Heart right ventricle (tissue), 16 donors: ENCODE data around the gene DNAJC15. TPM values are rescaled to one million over a fixed set of nuclear protein-coding genes. Genes with fewer than 3 reads are reported as not detected.

Source experiments
- ATAC-seq, 8 donors: fragments of 200-7000 bp; cut with Tn5 transposase; one replicate each; pipeline ENCODE4 v1.9.1; 2020; ENCODE audit warnings: mild to moderate bottlenecking in 8 of 8, moderate library complexity in 8 of 8, moderate number of reproducible peaks in 1 of 8
- DNase-seq, 2 donors: peaks; one replicate each; pipeline ENCODE4 v3.0.0-alpha.2; 2020
- H3K27ac ChIP-seq, 10 donors: fragments of 200-600 bp; sonication (generic) in 2 of 10; one replicate each; pipeline versions ENCODE4 v1.5.0 to v1.8.0; 2020 to 2022; ENCODE audit warnings: mild to moderate bottlenecking in 3 of 10
- H3K27me3 ChIP-seq, 7 donors: fragments of 200-600 bp; one replicate each; pipeline ENCODE4 v1.8.0; 2021 to 2022; ENCODE audit warnings: mild to moderate bottlenecking in 2 of 7
- H3K36me3 ChIP-seq, 9 donors: fragments of 200-600 bp; sonication (generic) in 1 of 9; one replicate each; pipeline versions ENCODE4 v1.5.0 to v1.8.0; 2020 to 2022; ENCODE audit warnings: mild to moderate bottlenecking in 2 of 9
- H3K4me1 ChIP-seq, 9 donors: fragments of 200-600 bp; sonication (generic) in 1 of 9; one replicate each; pipeline versions ENCODE4 v1.5.0 to v1.8.0; 2020 to 2022; ENCODE audit warnings: mild to moderate bottlenecking in 4 of 9
- H3K4me3 ChIP-seq, 10 donors: fragments of 200-600 bp; sonication (generic) in 2 of 10; one replicate each; pipeline versions ENCODE4 v1.5.0 to v1.8.0; 2020 to 2022; ENCODE audit warnings: mild to moderate bottlenecking in 7 of 10, moderate library complexity in 2 of 10
- H3K9me3 ChIP-seq, 11 donors: fragments of 200-600 bp in 10 of 11; sonication (generic) in 2 of 11; one replicate each; pipeline versions ENCODE4 v1.5.0 to v1.8.0; 2013 to 2022; ENCODE audit warnings: mild to moderate bottlenecking in 2 of 11, control low read depth in 1 of 11, moderate library complexity in 1 of 11
- WGBS, 2 donors: extraction: QIAGEN DNeasy Blood & Tissue Kit; methylation state at CpG; one replicate each; pipeline ENCODE4 v1.1.7; 2013; ENCODE audit warnings: inconsistent platforms in 1 of 2; 5-methylcytosine and 5-hydroxymethylcytosine counted together
- intact Hi-C, 10 donors: fragments of 100-400 bp; cut with DNase I; formaldehyde crosslinking; loops; one replicate each; pipeline versions ENCODE4 v1.11.1 to v1.14.2; 2022
- polyA plus RNA-seq, 2 donors: library from polyadenylated mRNA; stranded (reverse); fragments of 200-250 nt; gene quantifications; one replicate each; pipeline ENCODE4 v1.2.3, GENCODE V29; 2013
- total RNA-seq, 10 donors: library from RNA; stranded (reverse); fragmentation: NEBNext Ultra II Directional in 3 of 10; extraction: Animal tissue kit (Norgen Biotek cat#: 25700) in 3 of 10; gene quantifications; one replicate each; pipeline versions ENCODE4 v1.2.1 to v1.2.4, GENCODE V29; 2021 to 2023
- TF ChIP-seq, protein P1 (sequence below), 9 donors: fragments of 200-600 bp; sonication (generic) in 2 of 9; IDR thresholded peaks; one replicate each; pipeline versions ENCODE4 v1.5.0 to v1.8.0; 2021 to 2022; ENCODE audit warnings: antibody characterized with exemption in 9 of 9, mild to moderate bottlenecking in 5 of 9, moderate library complexity in 1 of 9
- donor health status: Arrhythmogenic right ventricular cardiomyopathy.
- donor health status: ischemic (EF 13 %, LVEDD 7.1; RV severe dilation, severe dysfunction).
- donor health status: healthy with polysubstance abuse.
- donor health status: DM: no; HTN: yes; CAD: no.
- donor health status: DM: no; HTN: no; CAD: no.
- donor health status: ischemic (EF 25% LVEDD 6.9; RV normal size, moderate dysfunction).
- donor health status: ischemic (EF 25% LVEDD 5.7; RV mildly dilated, moderate dysfunction).
- donor health status: healthy.
- donor health status: DM: yes; HTN: yes; CAD: no.
- donor health status: Ischemic cardiomyopathy.
- donor health status: ischemic (EF 35%, LVEDD 5.7; RV mildly dilated, moderate dysfunction).
- donor health status: nonischemic (EF 11% LVEDD 7.7; RV severe dilation, severe dysfunction).
- donor health status: DM: yes; HTN: yes; CAD: no.
- donor health status: PGD.
- donor health status: ischemic (EF 29% LVEDD 5.4; RV normal size, mild dysfunction).
- donor health status: nonischemic (EF 23%, LVEDD 6.1; RV moderate dilation, normal function).

DNAJC15 gene
- total and polyA plus RNA-seq, 12 donors: 14.4 to 36.7 (median 28.1) TPM

DNA sequence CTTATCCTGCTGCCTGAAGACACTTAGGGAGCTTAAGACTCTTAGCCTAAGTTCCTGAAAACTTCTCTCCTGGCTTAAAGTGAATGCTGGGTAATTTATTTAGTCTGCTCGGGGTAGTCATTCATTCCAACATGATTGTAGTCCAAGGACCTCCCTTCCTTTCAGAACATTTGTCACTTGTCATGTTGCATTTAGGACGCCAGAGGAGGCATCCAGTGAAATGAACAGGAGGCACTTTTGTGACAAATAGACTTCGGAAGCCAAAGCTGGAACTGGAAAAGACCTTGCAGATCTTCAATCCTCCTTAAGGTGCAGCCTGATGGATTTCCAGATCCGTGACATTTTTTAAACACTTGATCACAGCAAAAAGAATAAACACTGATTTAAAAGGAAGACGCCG lies 95.1 kb downstream of the DNAJC15 start:
- TF ChIP-seq, protein P1, sequence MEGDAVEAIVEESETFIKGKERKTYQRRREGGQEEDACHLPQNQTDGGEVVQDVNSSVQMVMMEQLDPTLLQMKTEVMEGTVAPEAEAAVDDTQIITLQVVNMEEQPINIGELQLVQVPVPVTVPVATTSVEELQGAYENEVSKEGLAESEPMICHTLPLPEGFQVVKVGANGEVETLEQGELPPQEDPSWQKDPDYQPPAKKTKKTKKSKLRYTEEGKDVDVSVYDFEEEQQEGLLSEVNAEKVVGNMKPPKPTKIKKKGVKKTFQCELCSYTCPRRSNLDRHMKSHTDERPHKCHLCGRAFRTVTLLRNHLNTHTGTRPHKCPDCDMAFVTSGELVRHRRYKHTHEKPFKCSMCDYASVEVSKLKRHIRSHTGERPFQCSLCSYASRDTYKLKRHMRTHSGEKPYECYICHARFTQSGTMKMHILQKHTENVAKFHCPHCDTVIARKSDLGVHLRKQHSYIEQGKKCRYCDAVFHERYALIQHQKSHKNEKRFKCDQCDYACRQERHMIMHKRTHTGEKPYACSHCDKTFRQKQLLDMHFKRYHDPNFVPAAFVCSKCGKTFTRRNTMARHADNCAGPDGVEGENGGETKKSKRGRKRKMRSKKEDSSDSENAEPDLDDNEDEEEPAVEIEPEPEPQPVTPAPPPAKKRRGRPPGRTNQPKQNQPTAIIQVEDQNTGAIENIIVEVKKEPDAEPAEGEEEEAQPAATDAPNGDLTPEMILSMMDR (IDR thresholded peaks at IDR 0.05): no peak
- peaks cover 0 to 9% (median under 1%) of the 10 kb centered on the region in 9 donors for H3K4me1 ChIP-seq
- H3K9me3 ChIP-seq: no peaks in the 10 kb centered on the region
- ATAC-seq (no peak), DNase-seq (no peak)
- 80 to 86% methylated on average over 6 of the region's 6 CpGs for WGBS, 2 donors
- no peaks in the 10 kb centered on the region for H3K36me3 ChIP-seq
- H3K27me3 ChIP-seq: no peaks in the 10 kb centered on the region
- no peak overlapping the region for H3K4me3 ChIP-seq
- no peak overlapping the region for H3K27ac ChIP-seq
- intact Hi-C loops: loop anchor here in 1 of 10 donors (5.0 kb wide), 1 partner anchor 521 kb away; no protein-coding TSS in a partner anchor

DNA sequence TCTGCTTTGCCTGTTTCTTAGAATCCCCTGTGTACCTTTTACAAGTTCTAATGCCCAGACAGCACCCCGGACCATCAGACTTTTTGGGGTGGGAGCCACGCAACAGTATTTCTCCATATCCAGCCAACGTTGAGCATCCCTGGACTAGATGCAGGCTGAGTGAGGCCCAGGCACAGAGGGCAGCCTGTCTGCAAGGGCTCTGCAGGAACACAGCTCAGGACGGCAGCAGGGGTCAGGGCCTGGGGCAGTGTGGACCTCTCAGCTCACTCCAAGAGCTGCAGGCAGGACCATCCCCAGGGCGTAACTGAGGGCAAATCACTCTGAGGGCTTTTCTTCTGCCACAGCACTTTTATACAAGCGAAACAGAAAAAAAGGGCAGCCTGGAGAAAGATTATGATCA lies 95.8 kb downstream of the DNAJC15 start:
- Histone ChIP-seq H3K4me3 (no peak overlapping the region), H3K27ac (no peak overlapping the region), H3K9me3 (no peaks in the 10 kb centered on the region), H3K27me3 (no peaks in the 10 kb centered on the region), H3K36me3 (no peaks in the 10 kb centered on the region), H3K4me1 (peaks cover 0 to 2% (median 0%) of the 10 kb centered on the region in 9 donors)
- ATAC-seq (no peak), DNase-seq (no peak)
- WGBS, 2 donors: 92 to 93% methylated on average over 6 of the region's 6 CpGs
- TF ChIP-seq, protein P1 (IDR thresholded peaks at IDR 0.05): no peak
- intact Hi-C loops: loop anchor here in 1 of 10 donors (5.0 kb wide), 1 partner anchor 522 kb away; no protein-coding TSS in a partner anchor

DNA sequence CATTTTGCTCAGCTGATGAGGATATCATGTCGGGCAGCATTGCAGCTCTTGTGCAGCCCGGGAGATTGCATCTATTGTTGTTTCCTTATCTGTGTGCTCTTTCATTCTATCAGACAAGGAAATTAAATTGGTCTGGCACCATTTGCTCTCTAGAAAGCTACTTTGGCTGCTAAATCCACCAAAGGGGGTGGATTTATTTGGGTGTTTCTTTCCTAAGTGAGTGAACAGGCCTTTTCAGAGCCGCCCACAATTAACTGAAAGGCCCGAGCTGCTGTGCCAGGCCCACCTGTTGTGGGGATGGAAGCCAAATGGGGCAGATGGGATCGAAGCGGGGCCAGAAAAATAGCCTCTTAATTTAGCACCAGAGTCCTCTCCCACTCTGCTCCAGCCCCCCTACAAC lies 99.4 kb downstream of the DNAJC15 start:
- Histone ChIP-seq H3K36me3 (no peaks in the 10 kb centered on the region), H3K27me3 (no peaks in the 10 kb centered on the region), H3K27ac (no peak overlapping the region), H3K9me3 (no peaks in the 10 kb centered on the region), H3K4me1 (peaks cover under 1 to 13% (median 9%) of the 10 kb centered on the region in 9 donors), H3K4me3 (no peak overlapping the region)
- intact Hi-C loops: loop anchor here in 2 of 10 donors (10.0 kb wide), 2 partner anchors 138 to 148 kb away; no protein-coding TSS in a partner anchor
- WGBS, 2 donors: 64 to 70% methylated on average over 6 of the region's 6 CpGs
- DNase-seq (no peak), ATAC-seq (no peak)
- TF ChIP-seq, protein P1 (IDR thresholded peaks at IDR 0.05): no peak

DNA sequence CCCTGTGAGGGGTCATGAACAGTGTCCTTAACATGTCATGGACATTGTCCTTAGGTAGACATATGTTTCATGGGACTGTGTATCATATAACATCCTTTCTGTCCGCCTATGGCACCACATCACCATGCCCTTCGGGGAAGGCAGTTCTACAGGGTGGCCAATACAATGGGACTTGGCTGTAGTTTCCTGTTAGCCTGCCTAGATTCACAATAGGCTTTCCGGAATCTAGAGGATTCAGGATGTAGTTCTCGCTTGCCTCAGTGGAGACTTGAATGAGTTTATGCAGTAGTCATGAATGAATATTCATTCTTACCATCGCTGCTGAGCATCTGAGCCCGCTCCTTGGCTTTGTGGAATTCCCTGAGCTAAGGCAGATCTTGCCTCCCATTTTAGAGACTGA lies 100.5 kb downstream of the DNAJC15 start:
- peaks cover 5 to 19% (median 11%) of the 10 kb centered on the region in 9 donors for H3K4me1 ChIP-seq
- no peak overlapping the region for H3K27ac ChIP-seq
- no peak for ATAC-seq
- TF ChIP-seq, protein P1 (IDR thresholded peaks at IDR 0.05): no peak
- no peaks in the 10 kb centered on the region for H3K36me3 ChIP-seq
- DNase-seq: no peak
- no peaks in the 10 kb centered on the region for H3K9me3 ChIP-seq
- no peak overlapping the region for H3K4me3 ChIP-seq
- intact Hi-C loops: loop anchor here in 2 of 10 donors (10.0 kb wide), 2 partner anchors 139 to 149 kb away; no protein-coding TSS in a partner anchor
- 80 to 83% methylated on average over 6 of the region's 6 CpGs for WGBS, 2 donors
- no peaks in the 10 kb centered on the region for H3K27me3 ChIP-seq
